Endothelial cell of umbilical vein (primary cell): ENCODE results near the gene CDKN1A. TPM values are rescaled to one million over a fixed set of nuclear protein-coding genes. Genes with fewer than 3 reads are reported as not detected.

Source experiments
- BruUV-seq: library from RNA; stranded (reverse); fragments of 400-500 nt; replicated peaks from 2 replicates; lab custom pipeline; 2021; lab: Mats Ljungman, UMichigan
- CTCF ChIA-PET: fragments of 300-600, 350-600 bp; sonication (Branson Sonifier 250); formaldehyde crosslinking; loops from one replicate; lab custom pipeline; 2021; ENCODE audit warnings: antibody characterized with exemption, inconsistent platforms; lab: Charles Lee
- POLR2A ChIA-PET: fragments of 300-600, 350-600 bp; sonication (Branson Sonifier 250); formaldehyde crosslinking; loops from one replicate; lab custom pipeline; 2021; ENCODE audit warnings: antibody characterized with exemption, inconsistent platforms; lab: Charles Lee
- DNase-seq: peaks from one replicate; pipeline ENCODE4 v3.0.0-alpha.2; 2011; ENCODE audit warnings: low read depth, low spot score
- FAIRE-seq: peaks from 2 replicates; lab custom pipeline; 2011; peaks lifted over from hg19 to GRCh38; lab: Jason Lieb, UNC
- H2AFZ ChIP-seq: 2 replicates; pipeline ENCODE4 v1.6.0; 2012; ENCODE audit warnings: low read depth, low read length, control low read depth, inconsistent platforms
- H3K27ac ChIP-seq: 2 replicates; pipeline ENCODE4 v1.5.1; 2011; ENCODE audit warnings: low read depth, mild to moderate bottlenecking, control low read depth, low read length, moderate library complexity; ENCODE audit not compliant: insufficient read depth
- H3K27me3 ChIP-seq, 2 experiments: 2 replicates each; pipeline versions ENCODE4 v1.6.0 to v1.6.1; 2011; ENCODE audit warnings: low read length in 2 of 2, mixed read lengths in 1 of 2; ENCODE audit not compliant: control insufficient read depth in 2 of 2, insufficient read depth in 2 of 2
- H3K36me3 ChIP-seq, 2 experiments: 2 replicates in 1 of 2; 3 replicates in 1 of 2; pipeline ENCODE4 v1.5.1; 2011; ENCODE audit warnings: low read length in 2 of 2, mild to moderate bottlenecking in 1 of 2, moderate library complexity in 1 of 2; ENCODE audit not compliant: control insufficient read depth in 2 of 2, insufficient read depth in 2 of 2; ENCODE audit errors: extremely low read depth in 1 of 2
- H3K4me1 ChIP-seq: 3 replicates; pipeline ENCODE4 v1.5.1; 2011; ENCODE audit warnings: mild to moderate bottlenecking, low read length; ENCODE audit not compliant: control insufficient read depth, insufficient read depth; ENCODE audit errors: extremely low read depth
- H3K4me2 ChIP-seq: 2 replicates; pipeline ENCODE4 v1.6.1; 2011; ENCODE audit warnings: low read length, control low read depth, mixed read lengths; ENCODE audit not compliant: insufficient read depth
- H3K4me3 ChIP-seq, 3 experiments: fragments of 200-600 bp in 1 of 3; sonication (generic), shearing (Covaris generic) in 1 of 3; replicated peaks in 1 of 3; 2 replicates each; pipeline ENCODE4 v1.5.1; 2011 to 2016; ENCODE audit warnings: control low read depth in 3 of 3, low read length in 3 of 3, mild to moderate bottlenecking in 2 of 3, inconsistent platforms in 1 of 3, low read depth in 1 of 3, moderate library complexity in 1 of 3; ENCODE audit not compliant: insufficient read depth in 1 of 3
- H3K79me2 ChIP-seq: 2 replicates; pipeline ENCODE4 v1.6.0; 2012; ENCODE audit warnings: low read length, inconsistent platforms; ENCODE audit not compliant: control insufficient read depth, insufficient read depth
- H3K9ac ChIP-seq: replicated peaks from 2 replicates; pipeline ENCODE3; 2011; ENCODE audit warnings: low read length, control low read depth; ENCODE audit not compliant: insufficient read depth; ENCODE audit errors: extremely low read depth
- H3K9me1 ChIP-seq: replicated peaks from 3 replicates; pipeline ENCODE4 v1.6.0; 2011; ENCODE audit warnings: mild to moderate bottlenecking, low read length; ENCODE audit not compliant: control insufficient read depth, insufficient read depth; ENCODE audit errors: extremely low read depth
- H3K9me3 ChIP-seq: replicated peaks from 2 replicates; pipeline ENCODE4 v1.5.1; 2012; ENCODE audit warnings: low read length, inconsistent platforms; ENCODE audit not compliant: control insufficient read depth, insufficient read depth
- H4K20me1 ChIP-seq: replicated peaks from 2 replicates; pipeline ENCODE3; 2011; ENCODE audit warnings: mild to moderate bottlenecking, low read length; ENCODE audit not compliant: control insufficient read depth, insufficient read depth; ENCODE audit errors: extremely low read depth
- EZH2 ChIP-seq: IDR thresholded peaks from 2 replicates; pipeline ENCODE4 v1.6.1; 2012; ENCODE audit warnings: borderline replicate concordance, low read depth, mild to moderate bottlenecking, moderate library complexity, low read length, inconsistent platforms; ENCODE audit not compliant: severe bottlenecking
- FOS ChIP-seq: IDR thresholded peaks from 2 replicates; pipeline ENCODE4 v1.6.1; 2011; ENCODE audit warnings: mild to moderate bottlenecking, low read length, moderate library complexity, borderline replicate concordance; ENCODE audit not compliant: insufficient read depth
- GATA2 ChIP-seq: IDR thresholded peaks from 2 replicates; pipeline ENCODE4 v1.7.0; 2011; ENCODE audit warnings: low read depth, mild to moderate bottlenecking, moderate library complexity, mixed read lengths, low read length; ENCODE audit not compliant: insufficient read length, insufficient read depth
- JUN ChIP-seq: IDR thresholded peaks from 2 replicates; pipeline ENCODE4 v1.6.1; 2011; ENCODE audit warnings: borderline replicate concordance, low read depth; ENCODE audit not compliant: insufficient read length, insufficient read depth
- MYC ChIP-seq: IDR thresholded peaks from one replicate; pipeline ENCODE4 v1.6.1; 2011; ENCODE audit warnings: mild to moderate bottlenecking, low read depth, low read length
- POLR2A ChIP-seq: IDR thresholded peaks from 2 replicates; pipeline ENCODE4 v1.6.1; 2012; ENCODE audit warnings: low read depth, mild to moderate bottlenecking, control low read depth, low read length
- POLR2AphosphoS5 ChIP-seq: IDR thresholded peaks from 2 replicates; pipeline ENCODE4 v1.6.1; 2012; ENCODE audit warnings: low read depth, mild to moderate bottlenecking, control low read depth, low read length, moderate library complexity; ENCODE audit not compliant: insufficient read depth
- dilution Hi-C: fragments of 300-500 bp; cut with MboI; formaldehyde crosslinking; loops from one replicate; pipeline ENCODE4 v1.15.0; 2019; ENCODE audit warnings: low sequenced_read_pairs; ENCODE audit not compliant: extremely low pct_ligation_motif_present
- intact Hi-C: fragments of 100-400 bp; cut with micrococcal nuclease; formaldehyde crosslinking; loops from one replicate; pipeline ENCODE4 v1.10.0; 2022
- polyA plus RNA-seq, 4 experiments: library from polyadenylated mRNA; depleted of rRNA in 3 of 4; stranded (reverse) in 3 of 4; unstranded in 1 of 4; fragments of >200 nt; gene quantifications; 2 replicates each; pipeline versions ENCODE4 v1.2.1 to v1.2.3, GENCODE V29; 2011 to 2012; ENCODE audit warnings: missing spikeins in 1 of 4
- total RNA-seq: library from RNA; stranded (reverse); gene quantifications from 2 replicates; pipeline ENCODE4 v1.2.3, GENCODE V29; 2021
- TF ChIP-seq, protein P1 (sequence below): IDR thresholded peaks from 2 replicates; pipeline ENCODE4 v1.6.1; 2011; ENCODE audit not compliant: insufficient read depth, insufficient read length
- TF ChIP-seq, protein P2 (sequence below), 2 donors: IDR thresholded peaks; 1 replicate in 1 of 2; 2 replicates in 1 of 2; pipeline ENCODE4 v1.5.1; 2011; ENCODE audit warnings: low read length in 2 of 2, mild to moderate bottlenecking in 2 of 2, moderate library complexity in 2 of 2, control low read depth in 1 of 2, inconsistent platforms in 1 of 2, low read depth in 1 of 2; ENCODE audit not compliant: insufficient read depth in 1 of 2; ENCODE audit errors: extremely low read depth in 1 of 2

Gene CDKN1A
- total and polyA plus RNA-seq, 2 donors (not counting 3 experiments of a cell fraction or from before 2014, with no cell fraction given) = 170 to 238 TPM

DNA sequence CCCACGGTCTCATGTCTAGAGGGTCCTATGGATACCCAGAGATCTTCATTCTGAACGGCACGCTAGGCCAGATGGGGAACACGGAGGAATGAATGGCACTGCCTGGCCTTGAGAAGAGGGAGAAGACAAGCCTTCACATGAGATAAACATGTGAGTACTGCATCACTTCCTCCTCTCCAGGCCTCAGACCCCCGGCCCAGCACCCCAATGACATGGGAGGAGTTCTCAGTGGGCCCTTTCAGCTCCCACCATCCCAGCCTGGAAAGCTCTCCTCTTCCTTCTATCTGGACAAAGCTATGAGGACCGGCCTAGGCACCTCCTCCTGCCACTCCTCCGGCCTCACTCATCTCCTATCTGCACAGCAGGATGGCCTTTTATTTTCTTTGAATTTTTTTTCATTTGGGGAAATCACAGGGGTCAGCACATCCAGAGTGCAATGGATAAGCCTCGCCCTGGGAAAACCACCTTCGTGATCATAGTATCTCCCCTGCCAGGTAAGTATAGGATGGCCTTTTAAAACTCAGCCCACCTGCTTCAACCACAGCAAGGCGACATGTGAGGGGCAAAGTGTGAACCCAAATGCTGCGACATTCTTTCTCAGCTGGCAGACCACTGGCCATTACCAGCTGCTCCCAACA is 39.2 kb upstream of the CDKN1A start:
- CTCF ChIA-PET = no interaction called here
- Histone ChIP-seq H3K4me1 (no peaks in the 10 kb centered on the region), H3K9me3 (no peaks in the 10 kb centered on the region), H3K36me3 (no peaks in the 10 kb centered on the region), H3K4me2 (no peak overlapping the region), H3K9me1 (no peaks in the 10 kb centered on the region), H3K27ac (no peak overlapping the region), H4K20me1 (no peaks in the 10 kb centered on the region), H2AFZ (no peak overlapping the region), H3K27me3 (no peaks in the 10 kb centered on the region), H3K79me2 (no peaks in the 10 kb centered on the region), H3K4me3 (no peak overlapping the region), H3K9ac (no peak overlapping the region)
- dilution Hi-C loops (no loop called here), intact Hi-C loops (no loop called here)
- no peak for DNase-seq
- POLR2A ChIA-PET = no interaction called here
- TF ChIP-seq GATA2 (no peak), POLR2AphosphoS5 (no peak), FOS (no peak), JUN (no peak), MYC (no peak), EZH2 (no peak), POLR2A (no peak)
- TF ChIP-seq, protein P1, sequence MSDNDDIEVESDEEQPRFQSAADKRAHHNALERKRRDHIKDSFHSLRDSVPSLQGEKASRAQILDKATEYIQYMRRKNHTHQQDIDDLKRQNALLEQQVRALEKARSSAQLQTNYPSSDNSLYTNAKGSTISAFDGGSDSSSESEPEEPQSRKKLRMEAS = no peak
- TF ChIP-seq, protein P2, sequence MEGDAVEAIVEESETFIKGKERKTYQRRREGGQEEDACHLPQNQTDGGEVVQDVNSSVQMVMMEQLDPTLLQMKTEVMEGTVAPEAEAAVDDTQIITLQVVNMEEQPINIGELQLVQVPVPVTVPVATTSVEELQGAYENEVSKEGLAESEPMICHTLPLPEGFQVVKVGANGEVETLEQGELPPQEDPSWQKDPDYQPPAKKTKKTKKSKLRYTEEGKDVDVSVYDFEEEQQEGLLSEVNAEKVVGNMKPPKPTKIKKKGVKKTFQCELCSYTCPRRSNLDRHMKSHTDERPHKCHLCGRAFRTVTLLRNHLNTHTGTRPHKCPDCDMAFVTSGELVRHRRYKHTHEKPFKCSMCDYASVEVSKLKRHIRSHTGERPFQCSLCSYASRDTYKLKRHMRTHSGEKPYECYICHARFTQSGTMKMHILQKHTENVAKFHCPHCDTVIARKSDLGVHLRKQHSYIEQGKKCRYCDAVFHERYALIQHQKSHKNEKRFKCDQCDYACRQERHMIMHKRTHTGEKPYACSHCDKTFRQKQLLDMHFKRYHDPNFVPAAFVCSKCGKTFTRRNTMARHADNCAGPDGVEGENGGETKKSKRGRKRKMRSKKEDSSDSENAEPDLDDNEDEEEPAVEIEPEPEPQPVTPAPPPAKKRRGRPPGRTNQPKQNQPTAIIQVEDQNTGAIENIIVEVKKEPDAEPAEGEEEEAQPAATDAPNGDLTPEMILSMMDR (IDR thresholded peaks at IDR 0.05; ENCODE audit: extremely low read depth in 1 of 2, insufficient read depth in 1 of 2, low read depth in 1 of 2, low read length in 2 of 2) = no peak
- FAIRE-seq = no peak
- BruUV-seq = no TSS peak
